Upper lobe of left lung (tissue), 4 donors: Measurements from ENCODE around the gene TBXAS1.

ENCODE experiments used
- POLR2AphosphoS5 ChIP-seq, 2 donors: sonication (generic); formaldehyde crosslinking; IDR thresholded peaks; one replicate each; pipeline ENCODE4 v1.5.1; 2017; ENCODE audit warnings: antibody characterized with exemption in 2 of 2
- TF ChIP-seq, protein P1 (sequence below), 6 experiments: fragments of 450-650 bp in 4 of 6; fragments of 200-600 bp in 2 of 6; sonication (generic) in 2 of 6; IDR thresholded peaks; one replicate each; pipeline ENCODE4 v1.5.1; 2016 to 2019; ENCODE audit warnings: antibody characterized with exemption in 6 of 6

DNA sequence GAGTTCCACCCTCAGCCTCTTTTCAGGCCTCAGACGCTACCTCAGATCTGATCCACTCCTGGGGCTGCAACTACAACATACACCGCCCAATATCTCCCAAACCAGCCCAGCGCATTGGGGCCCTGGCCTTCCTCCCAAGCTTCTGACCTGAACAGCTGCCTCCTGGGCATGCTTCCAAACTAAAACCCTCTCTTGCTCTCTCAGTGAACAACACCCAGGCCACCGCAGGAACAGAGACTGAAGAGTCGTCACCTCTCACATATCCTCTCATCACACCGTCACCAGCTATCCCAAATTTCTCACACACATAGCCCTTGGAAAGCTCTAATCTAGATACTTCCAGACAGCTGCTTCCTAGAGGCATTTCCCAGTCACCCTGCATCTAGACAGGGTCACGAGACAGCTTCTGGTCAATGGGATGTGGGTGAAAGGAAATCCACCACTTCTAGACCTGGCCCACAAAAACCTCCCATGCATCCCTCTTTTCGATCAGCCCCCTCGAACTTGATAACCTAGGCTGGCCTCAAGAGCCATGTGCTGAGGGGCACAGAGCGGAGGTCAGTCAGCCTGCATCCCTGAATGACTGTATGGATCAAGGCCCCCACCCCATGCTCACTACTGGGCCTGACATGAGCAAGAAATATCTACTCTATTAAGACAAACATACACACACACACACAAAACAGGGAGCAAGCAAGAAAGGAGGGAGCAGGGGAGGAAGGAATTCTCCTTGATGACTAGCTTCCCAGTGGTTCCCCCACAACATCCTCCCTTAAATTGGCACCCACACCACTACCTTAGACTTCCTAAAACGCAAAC is 231.9 kb downstream of the TBXAS1 start:
- TF ChIP-seq, protein P1, sequence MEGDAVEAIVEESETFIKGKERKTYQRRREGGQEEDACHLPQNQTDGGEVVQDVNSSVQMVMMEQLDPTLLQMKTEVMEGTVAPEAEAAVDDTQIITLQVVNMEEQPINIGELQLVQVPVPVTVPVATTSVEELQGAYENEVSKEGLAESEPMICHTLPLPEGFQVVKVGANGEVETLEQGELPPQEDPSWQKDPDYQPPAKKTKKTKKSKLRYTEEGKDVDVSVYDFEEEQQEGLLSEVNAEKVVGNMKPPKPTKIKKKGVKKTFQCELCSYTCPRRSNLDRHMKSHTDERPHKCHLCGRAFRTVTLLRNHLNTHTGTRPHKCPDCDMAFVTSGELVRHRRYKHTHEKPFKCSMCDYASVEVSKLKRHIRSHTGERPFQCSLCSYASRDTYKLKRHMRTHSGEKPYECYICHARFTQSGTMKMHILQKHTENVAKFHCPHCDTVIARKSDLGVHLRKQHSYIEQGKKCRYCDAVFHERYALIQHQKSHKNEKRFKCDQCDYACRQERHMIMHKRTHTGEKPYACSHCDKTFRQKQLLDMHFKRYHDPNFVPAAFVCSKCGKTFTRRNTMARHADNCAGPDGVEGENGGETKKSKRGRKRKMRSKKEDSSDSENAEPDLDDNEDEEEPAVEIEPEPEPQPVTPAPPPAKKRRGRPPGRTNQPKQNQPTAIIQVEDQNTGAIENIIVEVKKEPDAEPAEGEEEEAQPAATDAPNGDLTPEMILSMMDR (IDR thresholded peaks at IDR 0.05), result no peak
- TF ChIP-seq POLR2AphosphoS5 (IDR thresholded peaks at IDR 0.05), result no peak
